OCI-LY3 (cell line): ENCODE data around the gene ROR2.

Experiments used
- H2AFZ ChIP-seq: fragments of 200-600, 300-600 bp; shearing (Covaris generic); 2 replicates; pipeline ENCODE4 v1.6.0; 2014; ENCODE audit warnings: antibody characterized with exemption, low read depth, low read length
- H3K27ac ChIP-seq: fragments of 200-600, 300-600 bp; sonication (generic); 2 replicates; pipeline ENCODE4 v1.5.1; 2014; ENCODE audit warnings: mild to moderate bottlenecking, low read length, moderate library complexity, mixed read lengths
- H3K27me3 ChIP-seq: fragments of 200-600, 300-600 bp; sonication (generic); 2 replicates; pipeline ENCODE4 v1.6.1; 2014; ENCODE audit warnings: low read depth, low read length, mixed read lengths
- H3K36me3 ChIP-seq: fragments of 200-600, 300-600 bp; sonication (generic); replicated peaks from 2 replicates; pipeline ENCODE3; 2014; ENCODE audit warnings: low read depth, low read length, mixed read lengths
- H3K4me1 ChIP-seq: fragments of 300-600, 200-600 bp; sonication (generic); 2 replicates; pipeline ENCODE4 v1.6.1; 2014; ENCODE audit warnings: low read length, mixed read lengths
- H3K4me2 ChIP-seq: fragments of 200-600, 300-600 bp; sonication (generic); 2 replicates; pipeline ENCODE4 v1.6.1; 2014; ENCODE audit warnings: low read length, mixed read lengths
- H3K4me3 ChIP-seq: fragments of 300-600, 200-600 bp; sonication (generic); 2 replicates; pipeline ENCODE4 v1.5.1; 2014; ENCODE audit warnings: antibody characterized with exemption, mild to moderate bottlenecking, low read length, moderate library complexity
- H3K79me2 ChIP-seq: fragments of 300-600, 200-600 bp; shearing (Covaris generic); 2 replicates; pipeline ENCODE4 v1.6.1; 2014; ENCODE audit warnings: mild to moderate bottlenecking, low read length, mixed read lengths
- H3K9ac ChIP-seq: fragments of 300-600, 200-600 bp; shearing (Covaris generic); 2 replicates; pipeline ENCODE4 v1.6.0; 2014; ENCODE audit warnings: mild to moderate bottlenecking, low read length, moderate library complexity
- H3K9me3 ChIP-seq: fragments of 200-600, 300-600 bp; shearing (Covaris generic); 2 replicates; pipeline ENCODE4 v1.6.1; 2014; ENCODE audit warnings: low read length, mixed read lengths; ENCODE audit not compliant: insufficient read depth
- H4K20me1 ChIP-seq: fragments of 200-600, 300-600 bp; sonication (generic); 2 replicates; pipeline ENCODE4 v1.6.1; 2016; ENCODE audit warnings: low read length, mixed read lengths; ENCODE audit not compliant: insufficient read depth
- CTCF ChIP-seq: fragments of 200-600, 300-600 bp; sonication (generic); IDR thresholded peaks from 2 replicates; pipeline ENCODE4 v1.5.1; 2014; ENCODE audit warnings: antibody characterized with exemption, low read length, low read depth
- EZH2phosphoT487 ChIP-seq: fragments of 200-600 bp; shearing (Covaris generic); IDR thresholded peaks from 2 replicates; pipeline ENCODE4 v1.6.1; 2018; ENCODE audit warnings: antibody characterized with exemption, mixed run types, low read depth

ROR2 gene

GRCh38 chr9:91939978-91940377 lies 10.1 kb downstream of the ROR2 start:
- H4K20me1 ChIP-seq = no peaks in the 10 kb centered on the region
- H3K4me1 ChIP-seq = no peaks in the 10 kb centered on the region
- no peaks in the 10 kb centered on the region; the same call in 1 of the 2 replicates for H3K27me3 ChIP-seq
- no peaks in the 10 kb centered on the region for H3K9me3 ChIP-seq
- no peak overlapping the region for H2AFZ ChIP-seq
- H3K4me3 ChIP-seq = no peak overlapping the region
- TF ChIP-seq EZH2phosphoT487 = no peak
- TF ChIP-seq CTCF = no peak
- no peak overlapping the region for H3K9ac ChIP-seq
- no peaks in the 10 kb centered on the region for H3K36me3 ChIP-seq
- H3K27ac ChIP-seq = no peak overlapping the region
- no peak overlapping the region for H3K4me2 ChIP-seq
- no peaks in the 10 kb centered on the region for H3K79me2 ChIP-seq

- Histone ChIP-seq H3K9me3 (no peaks in the 10 kb centered on the region), H3K4me2 (no peak overlapping the region), H3K36me3 (no peaks in the 10 kb centered on the region), H4K20me1 (no peaks in the 10 kb centered on the region), H3K9ac (no peak overlapping the region), H3K4me1 (no peaks in the 10 kb centered on the region), H3K4me3 (no peak overlapping the region), H3K27ac (no peak overlapping the region), H2AFZ (no peak overlapping the region), H3K79me2 (no peaks in the 10 kb centered on the region), H3K27me3 (no peaks in the 10 kb centered on the region)
- no peak for TF ChIP-seq CTCF
- TF ChIP-seq EZH2phosphoT487 = no peak
Measured at GRCh38 chr9:91937727-91938126, 12.3 kb downstream of the ROR2 start.

GRCh38 chr9:91937056-91937455 lies 13.0 kb downstream of the ROR2 start:
- no peak overlapping the region for H2AFZ ChIP-seq
- TF ChIP-seq EZH2phosphoT487 (no peak), CTCF (no peak)
- H3K79me2 ChIP-seq = no peaks in the 10 kb centered on the region
- H3K9ac ChIP-seq = no peak overlapping the region
- no peaks in the 10 kb centered on the region for H3K27me3 ChIP-seq
- no peaks in the 10 kb centered on the region for H3K36me3 ChIP-seq
- no peak overlapping the region for H3K4me3 ChIP-seq
- H4K20me1 ChIP-seq = no peaks in the 10 kb centered on the region
- no peaks in the 10 kb centered on the region for H3K4me1 ChIP-seq
- no peak overlapping the region for H3K4me2 ChIP-seq
- no peak overlapping the region for H3K27ac ChIP-seq
- H3K9me3 ChIP-seq = no peaks in the 10 kb centered on the region

GRCh38 chr9:91935805-91936514 lies 14.1 kb downstream of the ROR2 start:
- Histone ChIP-seq H2AFZ (no peak overlapping the region), H3K9me3 (peaks cover 10% of the 10 kb centered on the region; the same call in 1 of the 2 replicates), H3K4me2 (no peak overlapping the region), H3K4me1 (no peaks in the 10 kb centered on the region), H4K20me1 (no peaks in the 10 kb centered on the region), H3K36me3 (no peaks in the 10 kb centered on the region), H3K4me3 (no peak overlapping the region), H3K9ac (no peak overlapping the region), H3K79me2 (no peaks in the 10 kb centered on the region), H3K27me3 (no peaks in the 10 kb centered on the region), H3K27ac (no peak overlapping the region)
- TF ChIP-seq CTCF = no peak
- no peak for TF ChIP-seq EZH2phosphoT487
